Globus pallidus (tissue), 1 donor: ENCODE measurements around the gene SEZ6.

ENCODE experiments used
- DNase-seq: peaks from one replicate; pipeline ENCODE4 v3.0.0-alpha.2; 2015; ENCODE audit warnings: low spot score

Gene SEZ6

GRCh38 chr17:29003289-29003688, 2.5 kb downstream of the SEZ6 start:
- DNase-seq: no peak

GRCh38 chr17:29002811-29003210, 3.0 kb downstream of the SEZ6 start:
- DNase-seq: no peak

- DNase-seq: no peak
These were observed 4.9 kb downstream of the SEZ6 start for GRCh38 chr17:29000973-29001372.

GRCh38 chr17:28999206-28999605, 6.6 kb downstream of the SEZ6 start:
- no peak for DNase-seq

GRCh38 chr17:28997806-28998205, 8.0 kb downstream of the SEZ6 start:
- DNase-seq: no peak

GRCh38 chr17:28996554-28997096, 9.2 kb downstream of the SEZ6 start:
- no peak for DNase-seq

GRCh38 chr17:28993645-28994426, 12.0 kb downstream of the SEZ6 start:
- DNase-seq: no peak

- no peak for DNase-seq
These were observed 12.9 kb downstream of the SEZ6 start for GRCh38 chr17:28992625-28993600.

GRCh38 chr17:28992185-28992584, 13.6 kb downstream of the SEZ6 start:
- no peak for DNase-seq

- no peak for DNase-seq
These were observed 14.1 kb downstream of the SEZ6 start for GRCh38 chr17:28991779-28992178.

- DNase-seq: no peak
These were observed 16.8 kb downstream of the SEZ6 start for GRCh38 chr17:28989028-28989427.

GRCh38 chr17:28988475-28988874, 17.4 kb downstream of the SEZ6 start:
- no peak for DNase-seq

GRCh38 chr17:28986714-28987655, 18.8 kb downstream of the SEZ6 start:
- no peak for DNase-seq

- no peak for DNase-seq
These were observed 19.7 kb downstream of the SEZ6 start for GRCh38 chr17:28985950-28986713.

GRCh38 chr17:28983286-28984230, 22.3 kb downstream of the SEZ6 start:
- DNase-seq: no peak

- DNase-seq: no peak
These were observed 23.6 kb downstream of the SEZ6 start for GRCh38 chr17:28982131-28982793.

- DNase-seq: no peak
These were observed 27.4 kb downstream of the SEZ6 start for GRCh38 chr17:28978356-28978964.

GRCh38 chr17:28977659-28978355, 28.0 kb downstream of the SEZ6 start:
- DNase-seq: no peak
